NCI-H187 treated with DMSO at 0.1 percent for 48 hours (cell line): ENCODE data around the gene ASGR1.
"Not testable (repeated sequence)": the region's sequence is repeated elsewhere in the genome, so short reads cannot be mapped to it uniquely, and the experiment has no call there.

ENCODE experiments used
- DNase-seq: peaks from one replicate; lab custom pipeline; 2025; lab: John Stamatoyannopoulos, UW

The ASGR1 gene

GRCh38 chr17:7158424-7158823 lies 20.7 kb downstream of the ASGR1 start:
- DNase-seq, result not testable (repeated sequence)

- no peak for DNase-seq
These were observed 22.7 kb downstream of the ASGR1 start for GRCh38 chr17:7156342-7156940.

GRCh38 chr17:7147772-7148171 lies 31.4 kb downstream of the ASGR1 start:
- no peak for DNase-seq

- DNase-seq, result no peak
These were observed 33.1 kb downstream of the ASGR1 start for GRCh38 chr17:7146115-7146514.

- no peak for DNase-seq
These were observed 35.0 kb downstream of the ASGR1 start for GRCh38 chr17:7144213-7144612.

GRCh38 chr17:7141824-7142223 lies 37.3 kb downstream of the ASGR1 start:
- no peak for DNase-seq

- DNase-seq, result no peak
These were observed 39.8 kb downstream of the ASGR1 start for GRCh38 chr17:7139400-7139799.

GRCh38 chr17:7138800-7139381 lies 40.3 kb downstream of the ASGR1 start:
- no peak for DNase-seq

- DNase-seq, result no peak
These were observed 41.8 kb downstream of the ASGR1 start for GRCh38 chr17:7137171-7137943.

GRCh38 chr17:7136266-7136877 lies 42.8 kb downstream of the ASGR1 start:
- DNase-seq, result no peak

GRCh38 chr17:7133916-7134315 lies 45.3 kb downstream of the ASGR1 start:
- no peak for DNase-seq

GRCh38 chr17:7133424-7133823 lies 45.7 kb downstream of the ASGR1 start:
- DNase-seq, result no peak

GRCh38 chr17:7132511-7133094 lies 46.6 kb downstream of the ASGR1 start:
- DNase-seq, result no peak

- no peak for DNase-seq
These were observed 47.8 kb downstream of the ASGR1 start for GRCh38 chr17:7131423-7131791.

- DNase-seq, result no peak
These were observed 48.3 kb downstream of the ASGR1 start for GRCh38 chr17:7130621-7131422.

- no peak for DNase-seq
These were observed 49.9 kb downstream of the ASGR1 start for GRCh38 chr17:7129311-7129710.

- no peak for DNase-seq
These were observed 51.0 kb downstream of the ASGR1 start for GRCh38 chr17:7128160-7128559.

- not testable (repeated sequence) for DNase-seq
These were observed 51.7 kb downstream of the ASGR1 start for GRCh38 chr17:7127501-7127900.

GRCh38 chr17:7126386-7126785 lies 52.8 kb downstream of the ASGR1 start:
- DNase-seq, result not testable (repeated sequence)

GRCh38 chr17:7124923-7125322 lies 54.2 kb downstream of the ASGR1 start:
- DNase-seq, result no peak

- DNase-seq, result no peak
These were observed 55.3 kb downstream of the ASGR1 start for GRCh38 chr17:7123844-7124243.
